ENCODE results near the gene SH3PXD2A. TPM values are rescaled to one million over a fixed set of nuclear protein-coding genes. Genes with fewer than 3 reads are reported as not detected.

SH3PXD2A gene
- total and polyA plus RNA-seq, 7 experiments from 2014 or later: 0.54 to 20.5 (median 9.9) TPM

GRCh38 chr10:103648636-103649532, 206.5 kb downstream of the SH3PXD2A start:
- Mint-ChIP-seq H3K36me3 (peaks cover 0 to 3% (median 0%) of the 10 kb centered on the region in 5 donors), H3K9me3 (no peaks in the 10 kb centered on the region), H3K4me1 (peaks cover 0 to 9% (median 0%) of the 10 kb centered on the region in 7 donors), H3K27me3 (no peaks in the 10 kb centered on the region), H3K27ac (peak overlapping the region in 1 of 9 donors; percentile 28), H3K4me3 (no peak overlapping the region)
- H3K36me3 ChIP-seq (ENCODE audit: control insufficient read depth in 2 of 3, insufficient read depth in 3 of 3, low read length in 3 of 3): no peaks in the 10 kb centered on the region
- POLR2A ChIA-PET: interaction anchor here (1.3 kb wide), 1 partner anchor 18 kb away, joined by 3 read pairs; no protein-coding TSS in a partner anchor
- intact Hi-C loops (cut with micrococcal nuclease): no loop called here
- H3K9me3 ChIP-seq (ENCODE audit: control insufficient read depth in 2 of 3, low read length in 3 of 3): no peaks in the 10 kb centered on the region
- DNase-seq (no peak), ATAC-seq (no peak)
- CTCF ChIA-PET: no interaction called here
- H3K27ac ChIP-seq (ENCODE audit: low read depth, low read length): no peak overlapping the region
- no peak overlapping the region for H3K4me3 ChIP-seq (ENCODE audit: low read length)
- no peaks in the 10 kb centered on the region for H3K4me1 ChIP-seq (ENCODE audit: control insufficient read depth in 2 of 2, insufficient read depth in 2 of 2, low read length in 2 of 2)
- H3K27me3 ChIP-seq (ENCODE audit: control insufficient read depth in 2 of 2, insufficient read depth in 2 of 2, low read length in 2 of 2): no peaks in the 10 kb centered on the region

- peaks cover 0 to 3% (median 0%) of the 10 kb centered on the region in 5 donors for H3K36me3 Mint-ChIP-seq
- ATAC-seq (no peak), DNase-seq (no peak)
- no peak overlapping the region for H3K27ac Mint-ChIP-seq
- no peak overlapping the region for H3K4me3 Mint-ChIP-seq
- POLR2A ChIA-PET: no interaction called here
- H3K27me3 ChIP-seq (ENCODE audit: control insufficient read depth in 2 of 2, insufficient read depth in 2 of 2, low read length in 2 of 2): no peaks in the 10 kb centered on the region
- no peaks in the 10 kb centered on the region for H3K9me3 Mint-ChIP-seq
- H3K9me3 ChIP-seq (ENCODE audit: control insufficient read depth in 2 of 3, low read length in 3 of 3): no peaks in the 10 kb centered on the region
- no peaks in the 10 kb centered on the region for H3K27me3 Mint-ChIP-seq
- no peaks in the 10 kb centered on the region for H3K36me3 ChIP-seq (ENCODE audit: control insufficient read depth in 2 of 3, insufficient read depth in 3 of 3, low read length in 3 of 3)
- no peak overlapping the region for H3K4me3 ChIP-seq (ENCODE audit: low read length)
- no peak overlapping the region for H3K27ac ChIP-seq (ENCODE audit: low read depth, low read length)
- H3K4me1 ChIP-seq (ENCODE audit: control insufficient read depth in 2 of 2, insufficient read depth in 2 of 2, low read length in 2 of 2): no peaks in the 10 kb centered on the region
- peaks cover 0 to 7% (median 0%) of the 10 kb centered on the region in 7 donors for H3K4me1 Mint-ChIP-seq
- CTCF ChIA-PET: no interaction called here
- intact Hi-C loops (cut with micrococcal nuclease): no loop called here
These were observed 207.1 kb downstream of the SH3PXD2A start for GRCh38 chr10:103648251-103648635.

- ATAC-seq: no peak
- Mint-ChIP-seq H3K27me3 (no peaks in the 10 kb centered on the region), H3K27ac (no peak overlapping the region), H3K4me3 (no peak overlapping the region), H3K4me1 (peaks cover 0 to 4% (median 0%) of the 10 kb centered on the region in 7 donors), H3K9me3 (no peaks in the 10 kb centered on the region), H3K36me3 (peaks cover 0 to 3% (median 0%) of the 10 kb centered on the region in 5 donors)
- ChIA-PET CTCF (interaction anchor here (1.6 kb wide), 1 partner anchor 40 kb away, joined by 4 read pairs; no protein-coding TSS in a partner anchor), POLR2A (no interaction called here)
- no peak for DNase-seq
- H3K27me3 ChIP-seq (ENCODE audit: control insufficient read depth in 2 of 2, insufficient read depth in 2 of 2, low read length in 2 of 2): no peaks in the 10 kb centered on the region
- H3K4me3 ChIP-seq (ENCODE audit: low read length): no peak overlapping the region
- no peak overlapping the region for H3K27ac ChIP-seq (ENCODE audit: low read depth, low read length)
- no peaks in the 10 kb centered on the region for H3K4me1 ChIP-seq (ENCODE audit: control insufficient read depth in 2 of 2, insufficient read depth in 2 of 2, low read length in 2 of 2)
- H3K36me3 ChIP-seq (ENCODE audit: control insufficient read depth in 2 of 3, insufficient read depth in 3 of 3, low read length in 3 of 3): no peaks in the 10 kb centered on the region
- no peaks in the 10 kb centered on the region for H3K9me3 ChIP-seq (ENCODE audit: control insufficient read depth in 2 of 3, low read length in 3 of 3)
- intact Hi-C loops (cut with micrococcal nuclease): no loop called here
These were observed 209.1 kb downstream of the SH3PXD2A start for GRCh38 chr10:103646304-103646703.

GRCh38 chr10:103645141-103646054, 210.0 kb downstream of the SH3PXD2A start:
- no peak overlapping the region for H3K4me3 ChIP-seq (ENCODE audit: low read length)
- no peaks in the 10 kb centered on the region for H3K9me3 ChIP-seq (ENCODE audit: control insufficient read depth in 2 of 3, low read length in 3 of 3)
- no peaks in the 10 kb centered on the region for H3K36me3 ChIP-seq (ENCODE audit: control insufficient read depth in 2 of 3, insufficient read depth in 3 of 3, low read length in 3 of 3)
- no peak overlapping the region for H3K27ac Mint-ChIP-seq
- peak; percentile 83 for ATAC-seq
- intact Hi-C loops (cut with micrococcal nuclease): no loop called here
- no peaks in the 10 kb centered on the region for H3K9me3 Mint-ChIP-seq
- no peak for DNase-seq
- H3K27me3 ChIP-seq (ENCODE audit: control insufficient read depth in 2 of 2, insufficient read depth in 2 of 2, low read length in 2 of 2): no peaks in the 10 kb centered on the region
- H3K27me3 Mint-ChIP-seq: no peaks in the 10 kb centered on the region
- peaks cover 0 to 4% (median 0%) of the 10 kb centered on the region in 7 donors for H3K4me1 Mint-ChIP-seq
- no peak overlapping the region for H3K27ac ChIP-seq (ENCODE audit: low read depth, low read length)
- CTCF ChIA-PET: interaction anchor here (1.6 kb wide), 1 partner anchor 41 kb away, joined by 4 read pairs; no protein-coding TSS in a partner anchor
- POLR2A ChIA-PET: interaction anchor here (1.4 kb wide), 1 partner anchor 14 kb away, joined by 5 read pairs; no protein-coding TSS in a partner anchor
- no peak overlapping the region for H3K4me3 Mint-ChIP-seq
- H3K36me3 Mint-ChIP-seq: peaks cover 0 to 3% (median 0%) of the 10 kb centered on the region in 5 donors
- H3K4me1 ChIP-seq (ENCODE audit: control insufficient read depth in 2 of 2, insufficient read depth in 2 of 2, low read length in 2 of 2): no peaks in the 10 kb centered on the region

- Mint-ChIP-seq H3K27me3 (no peaks in the 10 kb centered on the region), H3K9me3 (no peaks in the 10 kb centered on the region), H3K27ac (no peak overlapping the region), H3K36me3 (peaks cover 0 to 3% (median 0%) of the 10 kb centered on the region in 5 donors), H3K4me3 (no peak overlapping the region), H3K4me1 (peaks cover 0 to 4% (median 0%) of the 10 kb centered on the region in 7 donors)
- Histone ChIP-seq H3K4me3 (ENCODE audit: low read length) (no peak overlapping the region), H3K4me1 (ENCODE audit: control insufficient read depth in 2 of 2, insufficient read depth in 2 of 2, low read length in 2 of 2) (no peaks in the 10 kb centered on the region), H3K36me3 (ENCODE audit: control insufficient read depth in 2 of 3, insufficient read depth in 3 of 3, low read length in 3 of 3) (no peaks in the 10 kb centered on the region), H3K27me3 (ENCODE audit: control insufficient read depth in 2 of 2, insufficient read depth in 2 of 2, low read length in 2 of 2) (no peaks in the 10 kb centered on the region), H3K27ac (ENCODE audit: low read depth, low read length) (no peak overlapping the region), H3K9me3 (ENCODE audit: control insufficient read depth in 2 of 3, low read length in 3 of 3) (no peaks in the 10 kb centered on the region)
- ATAC-seq: no peak
- ChIA-PET POLR2A (no interaction called here), CTCF (no interaction called here)
- DNase-seq: no peak
- intact Hi-C loops (cut with micrococcal nuclease): no loop called here
These were observed 212.0 kb downstream of the SH3PXD2A start for GRCh38 chr10:103643381-103643780.

GRCh38 chr10:103641326-103641725, 214.1 kb downstream of the SH3PXD2A start:
- H3K36me3 ChIP-seq (ENCODE audit: control insufficient read depth in 2 of 3, insufficient read depth in 3 of 3, low read length in 3 of 3): no peaks in the 10 kb centered on the region
- H3K9me3 ChIP-seq (ENCODE audit: control insufficient read depth in 2 of 3, low read length in 3 of 3): no peaks in the 10 kb centered on the region
- H3K4me1 Mint-ChIP-seq: peaks cover 0 to 3% (median 0%) of the 10 kb centered on the region in 7 donors
- no peaks in the 10 kb centered on the region for H3K9me3 Mint-ChIP-seq
- ChIA-PET CTCF (no interaction called here), POLR2A (no interaction called here)
- no peaks in the 10 kb centered on the region for H3K27me3 Mint-ChIP-seq
- H3K4me3 ChIP-seq (ENCODE audit: low read length): no peak overlapping the region
- peaks cover 0 to 3% (median 0%) of the 10 kb centered on the region in 5 donors for H3K36me3 Mint-ChIP-seq
- intact Hi-C loops (cut with micrococcal nuclease): no loop called here
- H3K4me1 ChIP-seq (ENCODE audit: control insufficient read depth in 2 of 2, insufficient read depth in 2 of 2, low read length in 2 of 2): no peaks in the 10 kb centered on the region
- ATAC-seq: no peak
- no peak overlapping the region for H3K27ac ChIP-seq (ENCODE audit: low read depth, low read length)
- no peak overlapping the region for H3K27ac Mint-ChIP-seq
- no peaks in the 10 kb centered on the region for H3K27me3 ChIP-seq (ENCODE audit: control insufficient read depth in 2 of 2, insufficient read depth in 2 of 2, low read length in 2 of 2)
- no peak overlapping the region for H3K4me3 Mint-ChIP-seq
- no peak for DNase-seq
